HepG2 (cell line): ENCODE data around the gene GRHL1. TPM values are rescaled to one million over a fixed set of nuclear protein-coding genes. Genes with fewer than 3 reads are reported as not detected.

Source experiments
- ATF3 ChIP-seq: sonication (generic); formaldehyde crosslinking; IDR thresholded peaks from 2 replicates; pipeline ENCODE4 v1.4.0; 2020; ENCODE audit warnings: missing genetic modification reagents
- ATM ChIP-seq: fragments of 450-650 bp; IDR thresholded peaks from 2 replicates; pipeline ENCODE4 v1.7.1; 2017; ENCODE audit warnings: mild to moderate bottlenecking, borderline replicate concordance
- RFX3 ChIP-seq: IDR thresholded peaks from 2 replicates; pipeline ENCODE4 v1.6.1; 2016; ENCODE audit warnings: missing biosample characterization, missing genetic modification reagents
- USF2 ChIP-seq, 2 experiments: sonication (generic) in 1 of 2; formaldehyde crosslinking in 1 of 2; IDR thresholded peaks; 2 replicates each; pipeline versions ENCODE4 v1.5.1 to v1.6.1; 2011 to 2020; ENCODE audit warnings: borderline replicate concordance in 1 of 2, low read depth in 1 of 2, low read length in 1 of 2, mild to moderate bottlenecking in 1 of 2, missing genetic modification reagents in 1 of 2, moderate library complexity in 1 of 2
- ZNF431 ChIP-seq: sonication (generic); formaldehyde crosslinking; IDR thresholded peaks from 2 replicates; pipeline ENCODE4 v1.9.0; 2022; ENCODE audit warnings: missing genetic modification reagents, low read depth, mild to moderate bottlenecking, borderline replicate concordance
- ZNF501 ChIP-seq: sonication (generic); formaldehyde crosslinking; IDR thresholded peaks from 2 replicates; pipeline ENCODE4 v1.5.1; 2020; ENCODE audit warnings: mild to moderate bottlenecking, moderate library complexity, missing genetic modification reagents
- ZNF567 ChIP-seq: sonication (generic); formaldehyde crosslinking; IDR thresholded peaks from 2 replicates; pipeline ENCODE4 v1.8.1; 2023; ENCODE audit warnings: mild to moderate bottlenecking, missing genetic modification reagents, borderline replicate concordance
- ZNF878 ChIP-seq: sonication (generic); formaldehyde crosslinking; IDR thresholded peaks from 2 replicates; pipeline ENCODE4 v1.8.1; 2023; ENCODE audit warnings: mild to moderate bottlenecking, missing genetic modification reagents, moderate library complexity
- polyA plus RNA-seq, 8 experiments: library from polyadenylated mRNA; depleted of rRNA in 3 of 8; stranded (reverse) in 7 of 8; unstranded in 1 of 8; fragments of >200 nt; fragmentation: Illumina TruSeq in 4 of 8; extraction: Trizol in 4 of 8; gene quantifications; 2 replicates each; pipeline versions ENCODE4 v1.2.1 to v1.2.3, GENCODE V29; 2011 to 2016; ENCODE audit warnings: low read depth in 4 of 8, missing spikeins in 1 of 8, mixed read lengths in 1 of 8; ENCODE audit not compliant: insufficient read depth in 1 of 8
- total RNA-seq, 5 experiments: library from RNA; depleted of rRNA; stranded (reverse); fragments of >200 nt; fragmentation: Illumina TruSeq; extraction: Trizol; gene quantifications; 2 replicates each; pipeline ENCODE4 v1.2.3, GENCODE V29; 2016; ENCODE audit warnings: low read depth in 1 of 5

GRHL1 gene
- total and polyA plus RNA-seq, 2 of the 13 experiments (the other 11 are each of a cell fraction or from before 2014, with no cell fraction given), result 9.3 to 12.0 TPM

GRCh38 chr2:9949992-9950520 is 1.4 kb upstream of the GRHL1 start (continued):
- TF ChIP-seq USF2 (IDR thresholded peaks at IDR 0.05; ENCODE audit: low read depth, low read length) (no peak), USF2 (CRISPR knock-in tag; IDR thresholded peaks at IDR 0.05; ENCODE audit: borderline replicate concordance) (peak; percentile 27; the same call in 1 of the 2 replicates), ZNF501 (CRISPR knock-in tag) (0 out of 2 replicates have a peak, but pooled peaks have one; percentile 47), ATF3 (CRISPR knock-in tag) (no peak), ATM (no peak), ZNF567 (no peak), ZNF431 (CRISPR knock-in tag) (0 out of 2 replicates have a peak, but pooled peaks have one; percentile 46), ZNF878 (CRISPR knock-in tag) (0 out of 2 replicates have a peak, but pooled peaks have one; percentile 28), RFX3 (no peak)
- TF ChIP-seq, all 625 proteins: peak for 24
